ENCODE measurements around the gene PPP6R3. TPM values are rescaled to one million over a fixed set of nuclear protein-coding genes. Genes with fewer than 3 reads are reported as not detected.

The PPP6R3 gene
- total RNA-seq, 1 experiment from 2014 or later: 163 TPM

- no peaks in the 10 kb centered on the region for H3K36me3 ChIP-seq (ENCODE audit: control insufficient read depth, insufficient read depth, low read length)
- H3K27me3 ChIP-seq (ENCODE audit: control insufficient read depth, insufficient read depth, low read length): peaks cover 10% of the 10 kb centered on the region; the same call in 1 of the 2 replicates
- no peak for TF ChIP-seq POLR2AphosphoS5 (IDR thresholded peaks at IDR 0.05; ENCODE audit: low read depth, low read length)
- TF ChIP-seq TCF7L2 (IDR thresholded peaks at IDR 0.05; ENCODE audit: low read depth, low read length): no peak
- no peak for TF ChIP-seq CTCF (IDR thresholded peaks at IDR 0.05)
- TF ChIP-seq REST (IDR thresholded peaks at IDR 0.05; ENCODE audit: insufficient read depth in 1 of 2, low read depth in 2 of 2, low read length in 1 of 2): no peak
- no peak for TF ChIP-seq SIN3A (IDR thresholded peaks at IDR 0.05; ENCODE audit: borderline replicate concordance, insufficient read depth, low read depth, low read length)
- peaks cover 16% of the 10 kb centered on the region; the same call in 1 of the 2 replicates for H3K9me3 ChIP-seq (ENCODE audit: control insufficient read depth, insufficient read depth, low read depth, low read length)
- CTCF ChIA-PET: no interaction called here
- DNase-seq (ENCODE audit: low read depth, low spot score) (no peak), ATAC-seq (no peak)
- intact Hi-C loops (cut with micrococcal nuclease; ENCODE audit: unreplicated experiment): no loop called here
- no peak overlapping the region for H3K4me3 ChIP-seq (ENCODE audit: low read depth in 2 of 2, low read length in 2 of 2)
- in situ Hi-C loops (cut with HindIII; ENCODE audit: low pct_unique_long_range_greater_than_20kb, low sequenced_read_pairs): no loop called here
- H3K27ac ChIP-seq (ENCODE audit: low read length): no peak overlapping the region
- H3K4me1 ChIP-seq (ENCODE audit: control insufficient read depth, insufficient read depth, low read length): 0 out of 2 replicates have a peak, but pooled peaks cover 2% of the 10 kb centered on the region
- POLR2A ChIA-PET: no interaction called here
- no TSS peak for BruUV-seq (replicated peaks)
These were observed 186.3 kb downstream of the PPP6R3 start for GRCh38 chr11:68646832-68647231.

- CTCF ChIA-PET: no interaction called here
- DNase-seq (ENCODE audit: low read depth, low spot score): no peak
- in situ Hi-C loops (cut with HindIII; ENCODE audit: low pct_unique_long_range_greater_than_20kb, low sequenced_read_pairs): no loop called here
- ATAC-seq: no peak
- intact Hi-C loops (cut with micrococcal nuclease; ENCODE audit: unreplicated experiment): no loop called here
- POLR2A ChIA-PET: no interaction called here
- H3K27ac ChIP-seq (ENCODE audit: low read length): no peak overlapping the region
- peaks cover 16% of the 10 kb centered on the region; the same call in 1 of the 2 replicates for H3K9me3 ChIP-seq (ENCODE audit: control insufficient read depth, insufficient read depth, low read depth, low read length)
- no TSS peak for BruUV-seq (replicated peaks)
- TF ChIP-seq CTCF (IDR thresholded peaks at IDR 0.05) (no peak), SIN3A (IDR thresholded peaks at IDR 0.05; ENCODE audit: borderline replicate concordance, insufficient read depth, low read depth, low read length) (no peak), REST (IDR thresholded peaks at IDR 0.05; ENCODE audit: insufficient read depth in 1 of 2, low read depth in 2 of 2, low read length in 1 of 2) (no peak)
- H3K4me3 ChIP-seq (ENCODE audit: low read depth in 2 of 2, low read length in 2 of 2): no peak overlapping the region
- H3K27me3 ChIP-seq (ENCODE audit: control insufficient read depth, insufficient read depth, low read length): peaks cover 8% of the 10 kb centered on the region; the same call in 1 of the 2 replicates
- 0 out of 2 replicates have a peak, but pooled peaks cover 4% of the 10 kb centered on the region for H3K4me1 ChIP-seq (ENCODE audit: control insufficient read depth, insufficient read depth, low read length)
- H3K36me3 ChIP-seq (ENCODE audit: control insufficient read depth, insufficient read depth, low read length): no peaks in the 10 kb centered on the region
These were observed 189.5 kb downstream of the PPP6R3 start for GRCh38 chr11:68649851-68650555.

Data from Panc1 (cell line).